ENCODE results near the gene BRINP1.

Gene BRINP1

GRCh38 chr9:119368681-119369581, at the start of gene BRINP1:
Gene BRINP1, minus strand, starts transcription at chr9:119369435. Its CDS starts 56,080 bp downstream, at chr9:119313355.
- DNase-seq = no peak

- no peak for DNase-seq
Observed at GRCh38 chr9:119418721-119419120, 49.5 kb upstream of the BRINP1 start.

GRCh38 chr9:119416793-119417192, 47.6 kb upstream of the BRINP1 start:
- no peak for DNase-seq

- no peak for DNase-seq
Observed at GRCh38 chr9:119412399-119412798, 43.2 kb upstream of the BRINP1 start.

- DNase-seq = no peak
Observed at GRCh38 chr9:119409552-119409951, 40.3 kb upstream of the BRINP1 start.

GRCh38 chr9:119400606-119401005, 31.4 kb upstream of the BRINP1 start:
- DNase-seq = no peak

GRCh38 chr9:119398350-119398749, 29.1 kb upstream of the BRINP1 start:
- DNase-seq = no peak

GRCh38 chr9:119391878-119392277, 22.6 kb upstream of the BRINP1 start:
- DNase-seq = no peak

- DNase-seq = no peak
Observed at GRCh38 chr9:119375892-119376291, 6.7 kb upstream of the BRINP1 start.

- no peak for DNase-seq
Observed at GRCh38 chr9:119372951-119373350, 3.7 kb upstream of the BRINP1 start.

- no peak for DNase-seq
Observed at GRCh38 chr9:119370816-119371215, 1.6 kb upstream of the BRINP1 start.

GRCh38 chr9:119369680-119370366, 588 bp upstream of the BRINP1 start:
- no peak for DNase-seq

GRCh38 chr9:119368179-119368578, 1.1 kb downstream of the BRINP1 start:
- DNase-seq = no peak

- DNase-seq = no peak
Observed at GRCh38 chr9:119367683-119368075, 1.6 kb downstream of the BRINP1 start.

GRCh38 chr9:119366909-119367682, 2.1 kb downstream of the BRINP1 start:
- DNase-seq = no peak

- DNase-seq = no peak
Observed at GRCh38 chr9:119365291-119366027, 3.8 kb downstream of the BRINP1 start.

- no peak for DNase-seq
Observed at GRCh38 chr9:119360237-119360636, 9.0 kb downstream of the BRINP1 start.

- DNase-seq = no peak
Observed at GRCh38 chr9:119357336-119358096, 11.7 kb downstream of the BRINP1 start.

GRCh38 chr9:119349351-119349825, 19.8 kb downstream of the BRINP1 start:
- no peak for DNase-seq

- DNase-seq = no peak
Observed at GRCh38 chr9:119343059-119343990, 25.9 kb downstream of the BRINP1 start.

- no peak for DNase-seq
Observed at GRCh38 chr9:119339056-119339455, 30.2 kb downstream of the BRINP1 start.

Data from CD4-positive, alpha-beta T cell treated with Interferon gamma for 1 hour (primary cell).